ENCODE results near the gene MAP3K4.

GRCh38 chr6:161027385-161027784, 35.8 kb downstream of the MAP3K4 start:
- TF ChIP-seq CTBP1 (IDR thresholded peaks at IDR 0.05; ENCODE audit: borderline replicate concordance) (no peak), FOXM1 (IDR thresholded peaks at IDR 0.05; ENCODE audit: borderline replicate concordance) (no peak), SP1 (IDR thresholded peaks at IDR 0.05) (no peak), TARDBP (IDR thresholded peaks at IDR 0.05) (no peak), BHLHE40 (IDR thresholded peaks at IDR 0.05; ENCODE audit: borderline replicate concordance) (no peak), ZNF384 (IDR thresholded peaks at IDR 0.05) (no peak)
